GM21717 (cell line): ENCODE measurements around the gene SLC35G4.
"Not testable (repeated sequence)": the region's sequence is repeated elsewhere in the genome, so short reads cannot be mapped to it uniquely, and the experiment has no call there.

Source experiments
- ATAC-seq: cut with Tn5 transposase; IDR thresholded peaks from one replicate; pipeline ENCODE4 v1.9.1; 2021; ENCODE audit warnings: mild to moderate bottlenecking, moderate library complexity; ENCODE audit not compliant: unreplicated experiment

SLC35G4 gene

GRCh38 chr18:11609488-11609887 lies at the start of gene SLC35G4:
TSS of gene SLC35G4 (plus strand) at chr18:11609596. CDS start at chr18:11609596, 0 bp downstream.
- not testable (repeated sequence) for ATAC-seq

DNA sequence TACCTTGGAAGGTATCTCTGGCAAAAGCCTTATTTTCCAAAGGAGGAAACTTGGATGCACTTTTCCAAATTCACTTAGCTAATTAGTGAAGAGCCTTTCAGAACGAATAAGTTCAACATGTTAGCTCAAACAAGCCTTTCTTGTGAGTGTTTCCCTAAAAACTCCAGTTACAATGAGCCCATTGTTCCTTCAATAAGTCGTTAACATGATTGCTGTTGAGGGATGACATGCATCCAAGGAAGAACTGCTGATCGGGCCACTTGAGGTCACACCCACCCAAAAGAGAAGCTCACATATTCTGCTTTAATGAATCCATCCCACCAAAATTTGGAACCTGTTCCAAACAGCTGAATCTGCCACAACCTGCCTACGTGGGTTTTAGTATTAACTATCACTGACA lies 48.1 kb upstream of the SLC35G4 start:
- no peak for ATAC-seq

- no peak for ATAC-seq
Observed at GRCh38 chr18:11565716-11566115, 43.7 kb upstream of the SLC35G4 start.

DNA sequence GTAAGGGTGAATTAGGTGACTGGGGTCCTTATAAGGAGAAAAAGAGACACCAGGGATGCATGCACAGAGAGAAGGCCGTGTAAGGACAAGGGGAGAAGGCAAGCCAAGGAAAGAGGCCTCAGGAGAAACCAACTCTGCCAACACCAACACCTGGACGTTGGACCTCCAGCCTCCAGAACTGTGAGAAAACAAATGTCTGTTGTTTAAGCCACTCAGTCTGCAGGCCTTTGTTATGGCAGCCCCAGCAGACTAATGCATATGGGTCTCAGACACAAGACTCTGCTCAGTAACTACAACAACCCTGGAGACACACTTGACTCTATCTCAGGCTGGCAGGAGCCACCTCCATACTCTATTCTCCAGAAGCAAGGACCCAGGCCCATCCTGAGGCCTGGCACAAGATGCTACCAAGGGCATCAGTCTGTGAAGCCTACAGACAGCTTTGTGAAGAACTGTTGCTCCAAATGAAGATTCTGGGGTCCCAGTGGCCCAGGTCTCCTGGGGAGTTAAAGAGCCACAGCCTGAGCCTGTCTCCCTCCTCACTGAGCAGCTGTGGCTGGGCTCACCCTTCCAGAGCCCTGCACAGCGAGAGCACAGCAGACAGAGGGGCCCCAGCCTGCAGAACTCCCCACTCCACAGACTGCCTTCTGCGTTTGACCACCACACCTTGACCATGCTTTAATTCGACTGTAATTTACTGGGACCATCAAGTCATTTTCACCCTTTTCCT lies 43.0 kb upstream of the SLC35G4 start:
- no peak for ATAC-seq

DNA sequence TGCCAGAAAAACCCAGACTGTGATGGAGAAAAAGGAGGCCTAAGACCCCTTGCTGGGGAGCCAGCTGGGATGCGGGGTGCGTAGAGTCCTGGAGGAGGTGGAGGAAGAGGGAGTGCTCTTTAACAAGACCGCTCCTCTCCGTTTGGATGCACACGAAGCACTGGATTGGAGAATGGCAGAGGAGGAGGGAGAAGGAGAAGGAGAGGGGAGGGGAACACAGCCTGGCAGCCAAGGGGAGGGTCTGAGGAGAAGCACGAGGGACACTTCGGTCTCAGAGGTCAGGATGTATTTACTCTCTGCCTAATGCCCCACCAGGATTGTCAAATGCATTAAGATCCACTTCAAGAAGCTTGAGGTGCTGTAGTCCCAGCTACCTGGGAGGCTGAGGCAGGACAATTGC lies 42.0 kb upstream of the SLC35G4 start:
- no peak for ATAC-seq

GRCh38 chr18:11570073-11570588 lies 39.3 kb upstream of the SLC35G4 start:
- no peak for ATAC-seq

GRCh38 chr18:11570769-11571412 lies 38.5 kb upstream of the SLC35G4 start:
- no peak for ATAC-seq

- ATAC-seq: no peak
Observed at GRCh38 chr18:11572201-11572600, 37.2 kb upstream of the SLC35G4 start.

- ATAC-seq: no peak
Observed at GRCh38 chr18:11574545-11574944, 34.9 kb upstream of the SLC35G4 start.

- no peak for ATAC-seq
Observed at GRCh38 chr18:11577271-11578112, 31.9 kb upstream of the SLC35G4 start.

DNA sequence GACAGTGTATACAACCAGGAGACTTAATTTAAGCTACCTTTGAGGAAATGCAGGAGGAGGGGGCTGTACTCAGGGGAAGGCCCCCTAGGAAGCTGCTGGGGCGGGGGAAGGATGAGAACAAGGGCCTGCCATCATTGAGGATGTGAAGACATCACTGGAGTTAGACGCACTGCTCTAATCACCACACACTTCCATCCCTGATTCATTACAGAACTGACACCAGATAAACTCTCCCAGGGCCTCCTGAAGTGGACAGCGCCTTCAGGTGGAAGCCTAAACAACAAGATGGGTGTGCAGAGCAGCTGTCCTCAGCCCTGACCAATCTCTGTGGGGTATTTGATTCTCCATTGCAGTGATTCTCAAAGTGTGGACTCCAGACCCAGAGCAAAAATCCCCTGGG lies 30.6 kb upstream of the SLC35G4 start:
- no peak for ATAC-seq

DNA sequence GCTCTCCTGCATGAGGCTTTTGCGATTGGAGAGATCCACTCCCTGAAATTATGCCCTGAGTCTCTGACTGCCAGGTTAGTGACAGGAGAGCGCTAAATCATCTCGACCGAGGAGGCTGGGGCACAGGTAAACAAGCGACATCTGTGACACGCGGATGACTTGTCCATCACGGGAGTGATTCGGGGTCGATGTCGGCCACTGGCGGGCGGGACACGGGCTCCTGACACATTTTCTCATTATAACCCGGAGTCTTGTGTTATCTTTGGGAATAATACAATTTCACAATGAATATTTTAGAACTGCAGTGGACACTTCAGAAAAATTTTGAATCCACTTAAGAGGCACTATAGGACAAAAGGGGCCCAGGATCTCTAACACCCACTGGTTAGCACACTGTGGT lies 29.5 kb upstream of the SLC35G4 start:
- ATAC-seq: no peak

GRCh38 chr18:11581286-11581685 lies 28.1 kb upstream of the SLC35G4 start:
- no peak for ATAC-seq

DNA sequence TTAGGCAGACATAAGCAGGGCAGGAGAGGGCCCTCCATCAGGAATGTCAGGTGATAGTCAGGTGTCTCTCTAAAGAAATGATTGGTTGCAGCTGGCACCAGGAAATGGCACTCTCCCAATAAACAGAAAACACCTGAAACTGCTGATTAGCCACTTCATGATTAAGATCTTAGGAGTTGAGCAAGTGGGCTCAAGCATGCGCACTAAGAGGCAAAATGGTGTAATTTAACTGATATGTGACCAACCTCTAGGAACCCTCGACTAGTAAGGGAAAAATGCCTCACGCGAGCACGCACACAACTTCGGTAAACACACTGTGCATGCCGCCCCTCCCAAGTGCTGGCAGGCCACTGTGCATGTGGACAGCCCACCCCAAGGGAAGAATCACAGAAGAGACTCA lies 23.8 kb upstream of the SLC35G4 start:
- ATAC-seq: no peak

DNA sequence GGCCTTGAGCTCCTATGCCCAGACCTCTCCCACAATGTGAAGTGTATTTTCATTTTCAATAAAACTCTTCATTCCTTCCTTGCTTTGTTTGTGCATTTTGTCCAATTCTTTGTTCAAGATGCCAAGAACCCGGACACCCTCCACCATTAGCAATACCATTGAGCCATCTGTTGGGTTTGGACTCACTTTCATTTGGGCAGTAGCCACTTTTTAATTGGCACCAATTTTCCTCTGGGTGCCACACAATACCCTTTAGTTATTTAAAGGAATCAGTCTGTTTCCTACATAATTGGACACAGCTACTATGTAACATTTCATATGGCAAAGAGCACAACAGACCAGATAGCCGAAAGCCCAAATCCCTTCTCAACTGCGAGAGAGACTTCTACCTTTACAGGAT lies 22.5 kb upstream of the SLC35G4 start:
- ATAC-seq: no peak

DNA sequence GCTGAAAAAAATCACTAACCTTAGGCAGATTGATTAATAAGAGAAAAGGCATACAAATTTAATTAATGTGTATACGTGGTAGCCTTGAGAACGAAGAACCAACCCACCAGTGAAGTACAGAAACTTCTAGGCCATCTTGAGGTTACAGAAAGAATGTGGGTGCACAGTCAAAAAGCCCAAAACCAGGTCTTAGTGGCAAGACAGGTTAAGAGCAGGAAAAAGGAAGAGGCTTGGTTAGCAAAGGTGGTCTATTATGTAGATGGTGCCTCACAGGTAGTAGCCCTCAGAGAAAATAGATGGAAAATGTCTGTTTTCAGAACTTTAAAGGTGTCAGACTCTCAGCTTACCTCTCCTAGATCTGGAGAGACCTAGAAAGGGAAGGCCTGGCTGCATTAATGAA lies 22.0 kb upstream of the SLC35G4 start:
- no peak for ATAC-seq

DNA sequence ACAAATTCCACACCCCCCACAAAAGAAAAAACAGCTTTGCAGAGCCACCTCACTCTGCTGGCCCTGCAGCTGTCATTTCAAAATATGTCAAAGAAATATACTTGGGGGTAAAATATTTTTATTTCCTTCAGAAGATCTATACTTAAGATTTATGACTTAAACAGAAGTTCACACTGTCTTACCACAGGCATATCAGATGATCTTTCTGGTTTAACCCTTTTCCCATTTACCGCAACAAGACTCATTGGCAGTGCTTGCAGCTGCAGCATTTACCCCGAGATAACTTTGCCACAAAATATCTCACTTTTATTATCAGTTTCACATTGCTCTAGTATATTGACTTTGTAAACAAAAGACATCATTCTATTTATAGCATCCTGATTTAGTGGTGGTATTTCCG lies 21.6 kb upstream of the SLC35G4 start:
- no peak for ATAC-seq

GRCh38 chr18:11591957-11592356 lies 17.4 kb upstream of the SLC35G4 start:
- ATAC-seq: no peak

- ATAC-seq: no peak
Observed at GRCh38 chr18:11600321-11600720, 9.1 kb upstream of the SLC35G4 start.

- no peak for ATAC-seq
Observed at GRCh38 chr18:11607906-11608305, 1.5 kb upstream of the SLC35G4 start.

GRCh38 chr18:11608618-11609017 lies 778 bp upstream of the SLC35G4 start:
- not testable (repeated sequence) for ATAC-seq
